HEK293T (cell line): Measurements from ENCODE around the gene RNF220.

Experiments used
- CTCF ChIA-PET: fragments of 350-600 bp; formaldehyde crosslinking; extraction: SDS; loops from one replicate; lab custom pipeline; 2021; ENCODE audit warnings: antibody characterized with exemption, inconsistent platforms; lab: Yijun Ruan, JAX
- POLR2A ChIA-PET: fragments of 350-600 bp; formaldehyde crosslinking; extraction: SDS; loops from one replicate; lab custom pipeline; 2020; ENCODE audit warnings: antibody characterized with exemption, inconsistent platforms; lab: Yijun Ruan, JAX
- DNase-seq: peaks from one replicate; pipeline ENCODE4 v3.0.0; 2012; ENCODE audit warnings: mixed read lengths; ENCODE audit errors: extremely low spot score
- ARNT ChIP-seq: fragments of 450-650 bp; IDR thresholded peaks from 2 replicates; pipeline ENCODE4 v1.6.1; 2017; ENCODE audit warnings: mild to moderate bottlenecking
- BHLHE40 ChIP-seq: fragments of 450-650 bp; IDR thresholded peaks from 2 replicates; pipeline ENCODE4 v1.6.1; 2016; ENCODE audit warnings: mild to moderate bottlenecking, moderate library complexity, borderline replicate concordance
- CTBP1 ChIP-seq: fragments of 450-650 bp; IDR thresholded peaks from 2 replicates; pipeline ENCODE4 v1.6.1; 2016; ENCODE audit warnings: borderline replicate concordance
- ELF4 ChIP-seq: fragments of 450-650 bp; IDR thresholded peaks from 2 replicates; pipeline ENCODE4 v1.6.1; 2017; ENCODE audit warnings: antibody characterized with exemption
- FOXA1 ChIP-seq: fragments of 450-650 bp; IDR thresholded peaks from 2 replicates; pipeline ENCODE4 v1.6.1; 2016; ENCODE audit warnings: mild to moderate bottlenecking
- FOXK2 ChIP-seq: fragments of 450-650 bp; IDR thresholded peaks from 2 replicates; pipeline ENCODE4 v1.6.1; 2016; ENCODE audit warnings: mild to moderate bottlenecking
- FOXM1 ChIP-seq: fragments of 450-650 bp; IDR thresholded peaks from 2 replicates; pipeline ENCODE4 v1.6.1; 2017; ENCODE audit warnings: mild to moderate bottlenecking, borderline replicate concordance
- HDGF ChIP-seq: fragments of 450-650 bp; IDR thresholded peaks from 2 replicates; pipeline ENCODE4 v1.6.1; 2017; ENCODE audit warnings: antibody characterized with exemption, borderline replicate concordance
- L3MBTL2 ChIP-seq: fragments of 450-650 bp; conservative IDR thresholded peaks from 2 replicates; pipeline ENCODE4 v1.6.1; 2016; ENCODE audit warnings: mild to moderate bottlenecking
- LEF1 ChIP-seq: fragments of 450-650 bp; IDR thresholded peaks from 2 replicates; pipeline ENCODE4 v1.6.1; 2017; ENCODE audit warnings: mild to moderate bottlenecking, borderline replicate concordance
- NFRKB ChIP-seq: fragments of 450-650 bp; IDR thresholded peaks from 2 replicates; pipeline ENCODE4 v1.6.1; 2016; ENCODE audit warnings: mild to moderate bottlenecking, moderate library complexity
- PKNOX1 ChIP-seq: fragments of 450-650 bp; IDR thresholded peaks from 2 replicates; pipeline ENCODE4 v1.6.1; 2016
- SP1 ChIP-seq: fragments of 450-650 bp; IDR thresholded peaks from 2 replicates; pipeline ENCODE4 v1.6.1; 2017
- SUZ12 ChIP-seq: fragments of 450-650 bp; IDR thresholded peaks from 2 replicates; pipeline ENCODE4 v1.6.1; 2016; ENCODE audit warnings: mild to moderate bottlenecking
- TARDBP ChIP-seq: fragments of 450-650 bp; IDR thresholded peaks from 2 replicates; pipeline ENCODE4 v1.6.1; 2016
- ZNF384 ChIP-seq: fragments of 450-650 bp; IDR thresholded peaks from 2 replicates; pipeline ENCODE4 v1.6.1; 2016

The RNF220 gene

DNA sequence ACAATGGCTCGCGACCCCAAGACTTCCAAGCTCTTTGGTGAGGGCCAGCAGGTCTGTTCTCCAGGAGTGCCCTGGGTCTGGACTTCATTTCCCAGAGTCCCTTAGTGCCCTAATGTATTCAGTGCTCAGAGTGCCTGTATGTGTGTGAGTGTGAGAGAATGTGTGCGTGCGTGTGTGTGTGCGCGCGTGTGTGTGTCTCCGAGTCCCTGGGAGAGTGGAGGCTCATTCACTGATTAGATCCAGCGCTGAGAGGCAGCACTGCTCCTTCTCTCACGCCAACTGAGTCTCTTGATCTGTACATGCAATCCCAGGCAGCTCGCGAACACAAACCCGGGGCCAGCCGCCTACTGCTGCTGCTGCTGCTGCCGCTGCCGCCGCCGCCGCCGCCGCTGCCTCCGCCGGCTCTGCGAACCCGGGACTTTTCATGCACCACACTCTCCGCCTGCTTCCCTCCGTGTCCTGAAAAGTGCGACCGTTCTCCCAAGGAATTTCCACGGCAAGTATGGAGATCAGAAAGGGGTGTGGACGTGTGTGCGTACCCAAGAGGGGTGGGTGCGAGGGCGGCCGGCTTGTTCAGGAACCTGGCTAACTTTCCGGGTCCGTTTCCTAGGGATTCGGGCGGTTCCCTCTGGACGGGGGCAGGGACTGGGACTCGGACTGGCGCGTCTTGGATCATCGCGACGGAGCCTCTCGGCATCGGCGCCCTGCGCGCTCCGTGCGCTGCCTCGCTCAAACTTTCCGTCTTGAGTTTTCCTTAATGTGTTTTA lies at the start of gene RNF220:
Gene RNF220, plus strand, starts transcription at position 225 of the 767 bp plus-strand sequence.
- ChIA-PET POLR2A (interaction anchor here (0.6 to 1.3 kb wide), 7 partner anchors 9 to 269 kb away, joined by 3 to 8 read pairs (median 4); partner anchors contain the start of gene ARMH1), CTCF (no interaction called here)

DNA sequence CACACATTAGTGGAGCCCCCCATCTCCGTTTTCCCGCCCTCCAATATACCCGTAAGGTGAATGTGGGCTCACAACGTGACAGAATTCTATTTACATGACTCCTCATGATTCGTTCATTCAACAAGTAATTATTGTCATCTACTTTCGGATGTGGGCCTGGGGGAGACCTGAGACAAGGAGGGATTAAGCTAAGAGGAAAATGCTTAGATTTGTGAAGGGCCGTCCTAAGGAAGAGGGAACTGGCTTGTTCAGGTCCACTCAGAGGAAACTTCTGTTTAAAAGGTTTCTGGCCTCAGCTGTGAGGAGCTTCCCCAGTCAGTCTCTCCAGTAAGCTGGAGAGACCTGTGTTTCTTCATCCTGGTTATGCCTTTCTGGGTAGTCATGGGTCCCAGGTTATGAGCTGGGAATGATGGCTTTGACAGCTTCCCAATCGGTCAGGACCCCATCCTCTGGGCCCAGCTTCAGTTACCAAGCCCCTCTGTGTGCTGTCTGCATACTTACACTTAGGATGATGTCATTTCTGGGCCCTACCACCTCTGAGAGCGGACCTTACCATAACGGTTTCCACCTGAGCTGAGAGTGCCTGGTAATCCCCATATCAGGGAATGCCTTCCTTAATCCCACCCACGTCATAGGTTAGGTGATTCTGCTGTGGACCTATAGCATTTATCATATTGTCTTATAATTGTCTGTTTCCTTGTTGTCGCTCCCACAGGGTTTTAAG lies 49.3 kb upstream of the RNF220 start:
- TF ChIP-seq L3MBTL2: peak; percentile 44
- TF ChIP-seq HDGF: no peak
- DNase-seq: peak; percentile 11
- ChIA-PET POLR2A (interaction anchor here (1.0 to 1.2 kb wide), 3 partner anchors 9 to 296 kb away, joined by 3 to 7 read pairs (median 4); no protein-coding TSS in a partner anchor), CTCF (interaction anchor here (1.0 to 1.5 kb wide), 2 partner anchors 138 to 239 kb away, joined by 4 read pairs; no protein-coding TSS in a partner anchor)

More for the DNA sequence above, at the start of gene RNF220:
- TF ChIP-seq FOXM1 (no peak), ARNT (no peak), ELF4 (no peak), SUZ12 (no peak), HDGF (no peak), FOXA1 (no peak), PKNOX1 (no peak), NFRKB (no peak), ZNF384 (no peak), SP1 (no peak), L3MBTL2 (no peak; the same call in 1 of the 2 replicates), LEF1 (no peak), BHLHE40 (no peak), CTBP1 (no peak), TARDBP (no peak), FOXK2 (no peak)
- peak; percentile 71 for DNase-seq

DNA sequence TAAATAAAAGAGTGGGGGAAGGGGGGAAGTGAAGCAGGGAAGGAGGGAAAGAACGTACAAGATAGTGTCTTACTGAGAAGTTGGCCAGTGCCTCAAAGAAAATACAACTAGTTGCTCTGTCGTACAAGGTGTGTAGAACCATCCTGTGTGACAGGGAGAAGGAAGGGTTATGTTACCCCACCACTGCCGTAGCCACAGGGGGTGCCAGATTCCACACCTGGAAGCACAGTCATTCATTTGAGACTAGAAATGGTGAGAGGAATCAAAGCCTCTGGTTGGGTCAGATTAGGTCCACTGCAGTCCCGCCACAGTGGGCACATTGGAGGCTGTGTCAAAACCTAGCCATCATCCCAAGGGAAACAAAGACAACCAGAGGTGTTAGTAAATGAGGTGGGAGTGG lies 47.3 kb upstream of the RNF220 start:
- TF ChIP-seq SP1: no peak
- no peak for TF ChIP-seq BHLHE40
- TF ChIP-seq FOXK2: no peak
- no peak for TF ChIP-seq NFRKB
- no peak for TF ChIP-seq SUZ12
- TF ChIP-seq L3MBTL2: no peak
- TF ChIP-seq ELF4: no peak
- TF ChIP-seq FOXM1: no peak
- no peak for TF ChIP-seq HDGF
- CTCF ChIA-PET: no interaction called here
- POLR2A ChIA-PET: no interaction called here
- DNase-seq: no peak

- ChIA-PET CTCF (interaction anchor here (1.2 kb wide), 1 partner anchor 142 kb away, joined by 6 read pairs; no protein-coding TSS in a partner anchor), POLR2A (no interaction called here)
- peak; percentile 16 for DNase-seq
- TF ChIP-seq CTBP1 (0 out of 2 replicates have a peak, but pooled peaks have one; percentile 11), FOXM1 (no peak), PKNOX1 (peak; percentile 72), HDGF (no peak)
These were observed 45.7 kb upstream of the RNF220 start for GRCh38 chr1:44359234-44359935.

- DNase-seq: peak; percentile 21
- CTCF ChIA-PET: no interaction called here
- POLR2A ChIA-PET: no interaction called here
- TF ChIP-seq ZNF384 (no peak), ARNT (no peak), FOXA1 (no peak), CTBP1 (no peak), HDGF (no peak), LEF1 (no peak), NFRKB (no peak), PKNOX1 (no peak), TARDBP (no peak), BHLHE40 (no peak), L3MBTL2 (no peak), FOXM1 (no peak)
These were observed 43.6 kb upstream of the RNF220 start for GRCh38 chr1:44361478-44361877.
